Psoas muscle (tissue), 8 donors: ENCODE data around the gene CCDC34. TPM values are rescaled to one million over a fixed set of nuclear protein-coding genes. Genes with fewer than 3 reads are reported as not detected.

Source experiments
- ATAC-seq, 4 donors: fragments of 200-7000 bp; cut with Tn5 transposase; one replicate each; pipeline ENCODE4 v1.9.1; 2020; ENCODE audit warnings: moderate library complexity in 3 of 4, mild to moderate bottlenecking in 2 of 4
- DNase-seq, 2 donors: peaks; one replicate each; pipeline ENCODE4 v3.0.0-alpha.2; 2020
- H3K27ac ChIP-seq: fragments of 200-600 bp; one replicate; pipeline ENCODE4 v1.8.0; 2022
- H3K27me3 ChIP-seq, 3 donors: fragments of 200-600 bp in 1 of 3; one replicate each; pipeline versions ENCODE4 v1.6.1 to v1.8.0; 2013 to 2022; ENCODE audit warnings: low read length in 2 of 3, mild to moderate bottlenecking in 2 of 3, moderate library complexity in 1 of 3; ENCODE audit not compliant: insufficient read depth in 3 of 3
- H3K36me3 ChIP-seq, 2 donors: fragments of 200-600 bp in 1 of 2; one replicate each; pipeline versions ENCODE4 v1.6.1 to v1.8.0; 2013 to 2022; ENCODE audit warnings: low read depth in 1 of 2, mild to moderate bottlenecking in 1 of 2, moderate library complexity in 1 of 2; ENCODE audit not compliant: insufficient read depth in 1 of 2
- H3K4me1 ChIP-seq: fragments of 200-600 bp; one replicate; pipeline ENCODE4 v1.8.0; 2022
- H3K4me3 ChIP-seq: fragments of 200-600 bp; one replicate; pipeline ENCODE4 v1.8.0; 2022; ENCODE audit warnings: mild to moderate bottlenecking
- H3K9me3 ChIP-seq: fragments of 200-600 bp; one replicate; pipeline ENCODE4 v1.8.0; 2022
- CTCF ChIP-seq: fragments of 200-600 bp; IDR thresholded peaks from one replicate; pipeline ENCODE4 v1.8.0; 2022; ENCODE audit warnings: antibody characterized with exemption
- WGBS, 3 donors: extraction: QIAGEN DNeasy Blood & Tissue Kit; methylation state at CpG; one replicate each; pipeline versions ENCODE4 v1.1.6 to v1.1.7; 2013; 5-methylcytosine and 5-hydroxymethylcytosine counted together
- intact Hi-C, 2 donors: fragments of 100-400 bp; cut with DNase I; formaldehyde crosslinking; loops; one replicate each; pipeline versions ENCODE4 v1.11.0 to v1.14.2; 2022
- polyA plus RNA-seq, 3 donors: library from polyadenylated mRNA; stranded (reverse); fragments of 200-250 nt; gene quantifications; one replicate each; pipeline ENCODE4 v1.2.3, GENCODE V29; 2013
- total RNA-seq, 4 donors: library from RNA; stranded (reverse); fragmentation: NEBNext Ultra II Directional in 2 of 4; extraction: Animal tissue kit (Norgen Biotek cat#: 25700) in 2 of 4; gene quantifications; one replicate each; pipeline versions ENCODE4 v1.2.1 to v1.2.4, GENCODE V29; 2021 to 2023
- donor health status: healthy with polysubstance abuse.
- donor health status: DM: no; HTN: no; CAD: no; lungs with moderate emphysema.
- donor health status: Bipolar disorder and iron deficiency.
- donor health status: healthy.
- donor health status: DM: yes; HTN: yes; CAD: no.
- donor health status: DM: no; HTN: no; CAD: no.
- donor health status: DM: no; HTN: no; CAD: no.
- donor health status: DM: yes; HTN: yes; CAD: no.

CCDC34 gene
- total and polyA plus RNA-seq, 7 donors = 1.9 to 7.6 (median 3.4) TPM

GRCh38 chr11:27373856-27374602 is 11.0 kb upstream of the CCDC34 start:
- Histone ChIP-seq H3K27ac (no peak overlapping the region), H3K9me3 (no peaks in the 10 kb centered on the region), H3K4me3 (no peak overlapping the region), H3K4me1 (no peaks in the 10 kb centered on the region), H3K27me3 (no peaks in the 10 kb centered on the region), H3K36me3 (peaks cover 7 to 84% of the 10 kb centered on the region in 2 donors)
- DNase-seq (no peak), ATAC-seq (no peak)
- 83 to 92% (median 84%) methylated on average over 6 of the region's 6 CpGs for WGBS, 3 donors
- intact Hi-C loops = no loop called here
- TF ChIP-seq CTCF = no peak

GRCh38 chr11:27373392-27373791 is 10.4 kb upstream of the CCDC34 start:
- H3K27ac ChIP-seq = no peak overlapping the region
- H3K36me3 ChIP-seq = peaks cover 7 to 81% of the 10 kb centered on the region in 2 donors
- H3K4me1 ChIP-seq = no peaks in the 10 kb centered on the region
- 93 to 96% (median 93%) methylated on average over 3 of the region's 3 CpGs for WGBS, 3 donors
- DNase-seq = no peak
- H3K27me3 ChIP-seq = no peaks in the 10 kb centered on the region
- no peak for TF ChIP-seq CTCF
- no peak for ATAC-seq
- no peak overlapping the region for H3K4me3 ChIP-seq
- H3K9me3 ChIP-seq = no peaks in the 10 kb centered on the region
- intact Hi-C loops = no loop called here

GRCh38 chr11:27372164-27372563 is 9.1 kb upstream of the CCDC34 start:
- intact Hi-C loops = no loop called here
- 92 to 93% (median 92%) methylated on average over 2 of the region's 2 CpGs for WGBS, 3 donors
- Histone ChIP-seq H3K36me3 (peaks cover 7 to 73% of the 10 kb centered on the region in 2 donors), H3K27ac (no peak overlapping the region), H3K4me1 (no peaks in the 10 kb centered on the region), H3K9me3 (no peaks in the 10 kb centered on the region), H3K4me3 (no peak overlapping the region), H3K27me3 (no peaks in the 10 kb centered on the region)
- DNase-seq (no peak), ATAC-seq (no peak)
- TF ChIP-seq CTCF = no peak

GRCh38 chr11:27371489-27371888 is 8.5 kb upstream of the CCDC34 start:
- H3K27ac ChIP-seq = no peak overlapping the region
- no peak for DNase-seq
- H3K9me3 ChIP-seq = no peaks in the 10 kb centered on the region
- intact Hi-C loops = no loop called here
- H3K27me3 ChIP-seq = no peaks in the 10 kb centered on the region
- no peak for TF ChIP-seq CTCF
- H3K36me3 ChIP-seq = peaks cover 7 to 67% of the 10 kb centered on the region in 2 donors
- no peaks in the 10 kb centered on the region for H3K4me1 ChIP-seq
- no peak for ATAC-seq
- no peak overlapping the region for H3K4me3 ChIP-seq

GRCh38 chr11:27370374-27370773 is 7.4 kb upstream of the CCDC34 start:
- H3K27ac ChIP-seq = no peak overlapping the region
- ATAC-seq (no peak), DNase-seq (no peak)
- TF ChIP-seq CTCF = no peak
- intact Hi-C loops = no loop called here
- no peaks in the 10 kb centered on the region for H3K27me3 ChIP-seq
- peaks cover 7 to 64% of the 10 kb centered on the region in 2 donors for H3K36me3 ChIP-seq
- no peak overlapping the region for H3K4me3 ChIP-seq
- H3K4me1 ChIP-seq = no peaks in the 10 kb centered on the region
- 49 to 50% (median 50%) methylated on average over 2 of the region's 2 CpGs for WGBS, 3 donors
- H3K9me3 ChIP-seq = no peaks in the 10 kb centered on the region
